HepG2 (cell line): ENCODE results near the gene OSBPL2. TPM values are rescaled to one million over a fixed set of nuclear protein-coding genes. Genes with fewer than 3 reads are reported as not detected.

Experiments
- ARHGAP35 ChIP-seq: sonication (generic); formaldehyde crosslinking; IDR thresholded peaks from 2 replicates; pipeline ENCODE4 v1.9.0; 2022; ENCODE audit warnings: mild to moderate bottlenecking, inconsistent platforms, moderate library complexity, missing genetic modification reagents, borderline replicate concordance
- ARID5B ChIP-seq: IDR thresholded peaks from 2 replicates; pipeline ENCODE4 v1.4.0; 2020; ENCODE audit warnings: mild to moderate bottlenecking, missing genetic modification reagents
- CAMTA2 ChIP-seq: sonication (generic); formaldehyde crosslinking; IDR thresholded peaks from 2 replicates; pipeline ENCODE4 v1.4.0; 2020; ENCODE audit warnings: mild to moderate bottlenecking, missing genetic modification reagents, borderline replicate concordance
- GATA4 ChIP-seq: sonication (generic); IDR thresholded peaks from 2 replicates; pipeline ENCODE4 v1.6.1; 2016; ENCODE audit warnings: antibody characterized with exemption, low read depth, borderline replicate concordance
- HES4 ChIP-seq: sonication (generic); formaldehyde crosslinking; IDR thresholded peaks from 2 replicates; pipeline ENCODE4 v1.9.0; 2021; ENCODE audit warnings: mild to moderate bottlenecking, missing genetic modification reagents, borderline replicate concordance
- KDM5A ChIP-seq: fragments of 200-600 bp; sonication (generic); IDR thresholded peaks from 2 replicates; pipeline ENCODE4 v1.7.0; 2018; ENCODE audit warnings: antibody characterized with exemption, mild to moderate bottlenecking, low read length, borderline replicate concordance
- MAFF ChIP-seq: IDR thresholded peaks from 2 replicates; pipeline ENCODE4 v1.6.1; 2011; ENCODE audit warnings: low read depth, low read length, improper control_type of control experiment
- MEIS2 ChIP-seq: sonication (generic); formaldehyde crosslinking; IDR thresholded peaks from 2 replicates; pipeline ENCODE4 v1.9.0; 2021; ENCODE audit warnings: mild to moderate bottlenecking, missing genetic modification reagents
- NFIC ChIP-seq: IDR thresholded peaks from 2 replicates; pipeline ENCODE4 v1.6.1; 2012; ENCODE audit warnings: mild to moderate bottlenecking, low read length, inconsistent platforms
- PITX1 ChIP-seq: sonication (generic); formaldehyde crosslinking; IDR thresholded peaks from 2 replicates; pipeline ENCODE4 v1.5.1; 2020; ENCODE audit warnings: mild to moderate bottlenecking, missing genetic modification reagents
- RBM39 ChIP-seq: fragments of 200-400 bp; formaldehyde crosslinking; IDR thresholded peaks from one replicate; pipeline ENCODE4 v1.6.1; 2018; ENCODE audit warnings: antibody characterized with exemption, mild to moderate bottlenecking, low read depth, low read length; ENCODE audit not compliant: poor library complexity, severe bottlenecking
- SIN3A ChIP-seq: IDR thresholded peaks from 2 replicates; pipeline ENCODE4 v1.6.1; 2011; ENCODE audit warnings: low read depth, mild to moderate bottlenecking, control low read depth, low read length, borderline replicate concordance
- SOX13 ChIP-seq, 3 experiments: fragments of 450-650 bp in 1 of 3; sonication (generic) in 1 of 3; formaldehyde crosslinking in 1 of 3; IDR thresholded peaks in 2 of 3; conservative IDR thresholded peaks in 1 of 3; 2 replicates each; pipeline versions ENCODE4 v1.5.0 to v1.6.1; 2016 to 2020; ENCODE audit warnings: antibody characterized with exemption in 1 of 3, mild to moderate bottlenecking in 1 of 3, missing compliant biosample characterization in 1 of 3, missing genetic modification reagents in 1 of 3, moderate library complexity in 1 of 3
- ZBTB38 ChIP-seq: sonication (generic); formaldehyde crosslinking; IDR thresholded peaks from 2 replicates; pipeline ENCODE4 v1.5.1; 2020; ENCODE audit warnings: mild to moderate bottlenecking, missing genetic modification reagents
- ZBTB39 ChIP-seq: sonication (generic); formaldehyde crosslinking; IDR thresholded peaks from 2 replicates; pipeline ENCODE4 v1.5.0; 2020; ENCODE audit warnings: missing genetic modification reagents
- ZNF3 ChIP-seq: IDR thresholded peaks from 2 replicates; pipeline ENCODE4 v1.7.0; 2017; ENCODE audit warnings: inconsistent platforms
- ZNF720 ChIP-seq: sonication (generic); formaldehyde crosslinking; IDR thresholded peaks from 2 replicates; pipeline ENCODE4 v1.4.0; 2020; ENCODE audit warnings: missing genetic modification reagents
- polyA plus RNA-seq, 8 experiments: library from polyadenylated mRNA; depleted of rRNA in 3 of 8; stranded (reverse) in 7 of 8; unstranded in 1 of 8; fragments of >200 nt; fragmentation: Illumina TruSeq in 4 of 8; extraction: Trizol in 4 of 8; gene quantifications; 2 replicates each; pipeline versions ENCODE4 v1.2.1 to v1.2.3, GENCODE V29; 2011 to 2016; ENCODE audit warnings: low read depth in 4 of 8, missing spikeins in 1 of 8, mixed read lengths in 1 of 8; ENCODE audit not compliant: insufficient read depth in 1 of 8
- total RNA-seq, 5 experiments: library from RNA; depleted of rRNA; stranded (reverse); fragments of >200 nt; fragmentation: Illumina TruSeq; extraction: Trizol; gene quantifications; 2 replicates each; pipeline ENCODE4 v1.2.3, GENCODE V29; 2016; ENCODE audit warnings: low read depth in 1 of 5
- TF ChIP-seq, protein P1 (sequence below): sonication (generic); formaldehyde crosslinking; IDR thresholded peaks from 2 replicates; pipeline ENCODE4 v1.8.1; 2023; ENCODE audit warnings: mild to moderate bottlenecking, missing genetic modification reagents, borderline replicate concordance
- TF ChIP-seq, protein P2 (sequence below): sonication (generic); formaldehyde crosslinking; IDR thresholded peaks from 2 replicates; pipeline ENCODE4 v1.4.0; 2020; ENCODE audit warnings: missing genetic modification reagents
- TF ChIP-seq, protein P3 (sequence below): sonication (generic); formaldehyde crosslinking; IDR thresholded peaks from 2 replicates; pipeline ENCODE4 v1.4.0; 2020; ENCODE audit warnings: missing genetic modification reagents
- TF ChIP-seq, protein P4 (sequence below): sonication (generic); formaldehyde crosslinking; IDR thresholded peaks from 2 replicates; pipeline ENCODE4 v1.8.0; 2022; ENCODE audit warnings: missing genetic modification reagents, low read depth, mild to moderate bottlenecking, borderline replicate concordance

The OSBPL2 gene
- total and polyA plus RNA-seq, 2 of the 13 experiments (the other 11 are each of a cell fraction or from before 2014, with no cell fraction given): 18.5 to 37.4 TPM

GRCh38 chr20:62342910-62343309 lies 104.6 kb downstream of the OSBPL2 start (continued):
- TF ChIP-seq ARID5B (CRISPR knock-in tag): 0 out of 2 replicates have a peak, but pooled peaks have one; percentile 16
- TF ChIP-seq PITX1 (CRISPR knock-in tag): no peak; the same call in 1 of the 2 replicates
- TF ChIP-seq NFIC: peak; percentile 77; the same call in 1 of the 2 replicates
- no peak for TF ChIP-seq ZBTB39
- TF ChIP-seq MEIS2 (CRISPR knock-in tag): no peak
- no peak for TF ChIP-seq ARHGAP35 (CRISPR knock-in tag)
- no peak for TF ChIP-seq ZNF720 (CRISPR knock-in tag)
- TF ChIP-seq GATA4: no peak
- TF ChIP-seq, protein P1, sequence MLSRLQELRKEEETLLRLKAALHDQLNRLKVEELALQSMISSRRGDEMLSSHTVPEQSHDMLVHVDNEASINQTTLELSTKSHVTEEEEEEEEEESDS (CRISPR knock-in tag): no peak
- TF ChIP-seq HES4 (CRISPR knock-in tag): no peak
- TF ChIP-seq KDM5A: peak; percentile 61; the same call in 1 of the 2 replicates
- no peak for TF ChIP-seq RBM39
- no peak for TF ChIP-seq CAMTA2 (CRISPR knock-in tag)
- TF ChIP-seq ZBTB38 (CRISPR knock-in tag): peak; percentile 99
- TF ChIP-seq, protein P2, sequence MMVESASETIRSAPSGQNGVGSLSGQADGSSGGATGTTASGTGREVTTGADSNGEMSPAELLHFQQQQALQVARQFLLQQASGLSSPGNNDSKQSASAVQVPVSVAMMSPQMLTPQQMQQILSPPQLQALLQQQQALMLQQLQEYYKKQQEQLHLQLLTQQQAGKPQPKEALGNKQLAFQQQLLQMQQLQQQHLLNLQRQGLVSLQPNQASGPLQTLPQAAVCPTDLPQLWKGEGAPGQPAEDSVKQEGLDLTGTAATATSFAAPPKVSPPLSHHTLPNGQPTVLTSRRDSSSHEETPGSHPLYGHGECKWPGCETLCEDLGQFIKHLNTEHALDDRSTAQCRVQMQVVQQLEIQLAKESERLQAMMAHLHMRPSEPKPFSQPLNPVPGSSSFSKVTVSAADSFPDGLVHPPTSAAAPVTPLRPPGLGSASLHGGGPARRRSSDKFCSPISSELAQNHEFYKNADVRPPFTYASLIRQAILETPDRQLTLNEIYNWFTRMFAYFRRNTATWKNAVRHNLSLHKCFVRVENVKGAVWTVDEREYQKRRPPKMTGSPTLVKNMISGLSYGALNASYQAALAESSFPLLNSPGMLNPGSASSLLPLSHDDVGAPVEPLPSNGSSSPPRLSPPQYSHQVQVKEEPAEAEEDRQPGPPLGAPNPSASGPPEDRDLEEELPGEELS (CRISPR knock-in tag): peak; percentile 48; the same call in 1 of the 2 replicates
- TF ChIP-seq, protein P3, sequence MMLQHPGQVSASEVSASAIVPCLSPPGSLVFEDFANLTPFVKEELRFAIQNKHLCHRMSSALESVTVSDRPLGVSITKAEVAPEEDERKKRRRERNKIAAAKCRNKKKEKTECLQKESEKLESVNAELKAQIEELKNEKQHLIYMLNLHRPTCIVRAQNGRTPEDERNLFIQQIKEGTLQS (CRISPR knock-in tag): no peak
- TF ChIP-seq, protein P4, sequence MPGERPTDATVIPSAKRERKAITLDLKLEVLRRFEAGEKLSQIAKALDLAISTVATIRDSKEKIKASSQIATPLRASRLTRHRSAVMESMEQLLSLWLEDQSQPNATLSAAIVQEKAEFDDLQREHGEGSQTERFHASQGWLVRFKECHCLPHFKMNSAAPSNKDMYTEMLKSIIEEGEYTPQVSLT (CRISPR knock-in tag): no peak
- TF ChIP-seq SIN3A: 0 out of 2 replicates have a peak, but pooled peaks have one; percentile 37
- no peak for TF ChIP-seq MAFF
- peak; percentile 94 for TF ChIP-seq ZNF3
- TF ChIP-seq SOX13 (IDR thresholded peaks at IDR 0.05): no peak
- peak in 1 of 2 experiments; percentile 48; a peak in 2 of 4 replicates for TF ChIP-seq SOX13 (CRISPR knock-in tag; conservative IDR thresholded peaks at IDR 0.05 in 1 of 2, IDR thresholded peaks at IDR 0.05 in 1 of 2)
